HCT116 (cell line): ENCODE measurements around the gene ITGB7.

Experiments used
- ATF3 ChIP-seq: IDR thresholded peaks from 2 replicates; pipeline ENCODE4 v1.6.1; 2012
- CEBPB ChIP-seq: IDR thresholded peaks from 2 replicates; pipeline ENCODE4 v1.6.1; 2012; ENCODE audit warnings: low read depth
- CTCF ChIP-seq, 3 experiments: fragments of 200-600 bp in 1 of 3; sonication (generic) in 1 of 3; IDR thresholded peaks in 2 of 3; conservative IDR thresholded peaks in 1 of 3; 2 replicates each; pipeline ENCODE4 v1.5.1; 2012 to 2017; ENCODE audit warnings: low read depth in 2 of 3, low read length in 2 of 3, antibody characterized with exemption in 1 of 3, borderline replicate concordance in 1 of 3, control low read depth in 1 of 3, mild to moderate bottlenecking in 1 of 3, mixed read lengths in 1 of 3, mixed run types in 1 of 3, moderate library complexity in 1 of 3; ENCODE audit not compliant: insufficient read depth in 1 of 3
- EGR1 ChIP-seq: IDR thresholded peaks from 2 replicates; pipeline ENCODE4 v1.6.1; 2012; ENCODE audit warnings: low read depth
- EZH2 ChIP-seq: fragments of 200-600 bp; sonication (generic); IDR thresholded peaks from 2 replicates; pipeline ENCODE4 v1.6.1; 2017; ENCODE audit warnings: antibody characterized with exemption, mixed run types
- EZH2phosphoT487 ChIP-seq: fragments of 200-600 bp; IDR thresholded peaks from 2 replicates; pipeline ENCODE4 v1.6.1; 2018; ENCODE audit warnings: antibody characterized with exemption, borderline replicate concordance
- FOSL1 ChIP-seq: IDR thresholded peaks from 2 replicates; pipeline ENCODE4 v1.6.1; 2012; ENCODE audit warnings: low read depth
- MAX ChIP-seq: IDR thresholded peaks from 2 replicates; pipeline ENCODE4 v1.6.1; 2012
- POLR2A ChIP-seq: IDR thresholded peaks from 2 replicates; pipeline ENCODE4 v1.7.0; 2011; ENCODE audit warnings: borderline replicate concordance; ENCODE audit not compliant: insufficient read depth, insufficient read length; ENCODE audit errors: extremely low read depth
- POLR2AphosphoS5 ChIP-seq: IDR thresholded peaks from 2 replicates; pipeline ENCODE4 v1.6.1; 2011; ENCODE audit warnings: mild to moderate bottlenecking, low read depth, low read length, moderate library complexity
- RAD21 ChIP-seq: IDR thresholded peaks from 2 replicates; pipeline ENCODE4 v1.6.1; 2012; ENCODE audit warnings: low read depth, mild to moderate bottlenecking
- SP1 ChIP-seq: IDR thresholded peaks from 2 replicates; pipeline ENCODE4 v1.6.1; 2012; ENCODE audit warnings: low read depth
- ZBTB33 ChIP-seq: IDR thresholded peaks from 2 replicates; pipeline ENCODE4 v1.6.1; 2011; ENCODE audit warnings: mild to moderate bottlenecking, low read length, moderate library complexity; ENCODE audit not compliant: insufficient replicate concordance; ENCODE audit errors: extremely low read depth

- TF ChIP-seq MAX (no peak), CTCF (IDR thresholded peaks at IDR 0.05 in 2 of 3, conservative IDR thresholded peaks at IDR 0.05 in 1 of 3; ENCODE audit: borderline replicate concordance in 1 of 3, insufficient read depth in 1 of 3, low read depth in 2 of 3, low read length in 2 of 3) (no peak), EGR1 (no peak), EZH2phosphoT487 (no peak), CEBPB (no peak), ATF3 (no peak), EZH2 (no peak), SP1 (no peak), POLR2A (no peak), POLR2AphosphoS5 (no peak), ZBTB33 (no peak), RAD21 (no peak), FOSL1 (no peak)
Measured at GRCh38 chr12:53235742-53236442, 28.8 kb upstream of the ITGB7 start.
